Uterus (tissue), 4 donors: ENCODE measurements around the gene NUP62. TPM values are rescaled to one million over a fixed set of nuclear protein-coding genes. Genes with fewer than 3 reads are reported as not detected.

Experiments
- DNase-seq, 2 donors: peaks; one replicate each; pipeline ENCODE4 v3.0.0-alpha.2; 2019 to 2020
- H3K27ac ChIP-seq, 2 donors: fragments of 200-600 bp; sonication (generic); 1 replicate in 1 of 2; 2 replicates in 1 of 2; pipeline ENCODE4 v1.5.1; 2016 to 2018
- H3K27me3 ChIP-seq, 2 donors: fragments of 200-600 bp; sonication (generic); one replicate each; pipeline ENCODE4 v1.5.1; 2018 to 2019; ENCODE audit warnings: control low read depth in 1 of 2
- H3K36me3 ChIP-seq, 2 donors: fragments of 200-600 bp; sonication (generic); one replicate each; pipeline ENCODE4 v1.5.1; 2019; ENCODE audit warnings: control low read depth in 1 of 2
- H3K4me1 ChIP-seq, 2 donors: fragments of 200-600 bp; sonication (generic); one replicate each; pipeline ENCODE4 v1.5.1; 2018 to 2019; ENCODE audit warnings: control low read depth in 1 of 2
- H3K4me3 ChIP-seq, 2 donors: fragments of 200-600 bp; sonication (generic); 1 replicate in 1 of 2; 2 replicates in 1 of 2; pipeline ENCODE4 v1.5.1; 2018 to 2019; ENCODE audit warnings: mild to moderate bottlenecking in 1 of 2
- H3K9me3 ChIP-seq, 2 donors: fragments of 200-600 bp; sonication (generic); one replicate each; pipeline ENCODE4 v1.5.1; 2019; ENCODE audit warnings: control low read depth in 1 of 2
- POLR2A ChIP-seq, 2 donors: fragments of 450-650 bp; IDR thresholded peaks; one replicate each; pipeline ENCODE4 v1.6.1; 2016; ENCODE audit warnings: antibody characterized with exemption in 2 of 2, mild to moderate bottlenecking in 1 of 2, moderate library complexity in 1 of 2
- intact Hi-C: fragments of 100-400 bp; cut with DNase I; formaldehyde crosslinking; loops from one replicate; pipeline ENCODE4 v1.15.1; 2023; ENCODE audit warnings: low total_unique reads
- total RNA-seq, 4 donors: library from RNA; depleted of rRNA in 3 of 4; stranded (reverse); fragments of >200 nt in 3 of 4; gene quantifications; one replicate each; pipeline versions ENCODE4 v1.1.0 to v1.2.4, GENCODE V29; 2014 to 2023
- TF ChIP-seq, protein P1 (sequence below), 4 experiments: fragments of 200-600 bp in 2 of 4; fragments of 450-650 bp in 2 of 4; sonication (generic) in 2 of 4; IDR thresholded peaks; one replicate each; pipeline ENCODE4 v1.5.1; 2016 to 2019; ENCODE audit warnings: antibody characterized with exemption in 4 of 4, mild to moderate bottlenecking in 2 of 4, moderate library complexity in 1 of 4
- donor health status: DM: yes; HTN: yes; CAD: no.

Gene NUP62
- total RNA-seq, 4 donors from 2014 or later = 12.1 to 40.4 (median 24.6) TPM

DNA sequence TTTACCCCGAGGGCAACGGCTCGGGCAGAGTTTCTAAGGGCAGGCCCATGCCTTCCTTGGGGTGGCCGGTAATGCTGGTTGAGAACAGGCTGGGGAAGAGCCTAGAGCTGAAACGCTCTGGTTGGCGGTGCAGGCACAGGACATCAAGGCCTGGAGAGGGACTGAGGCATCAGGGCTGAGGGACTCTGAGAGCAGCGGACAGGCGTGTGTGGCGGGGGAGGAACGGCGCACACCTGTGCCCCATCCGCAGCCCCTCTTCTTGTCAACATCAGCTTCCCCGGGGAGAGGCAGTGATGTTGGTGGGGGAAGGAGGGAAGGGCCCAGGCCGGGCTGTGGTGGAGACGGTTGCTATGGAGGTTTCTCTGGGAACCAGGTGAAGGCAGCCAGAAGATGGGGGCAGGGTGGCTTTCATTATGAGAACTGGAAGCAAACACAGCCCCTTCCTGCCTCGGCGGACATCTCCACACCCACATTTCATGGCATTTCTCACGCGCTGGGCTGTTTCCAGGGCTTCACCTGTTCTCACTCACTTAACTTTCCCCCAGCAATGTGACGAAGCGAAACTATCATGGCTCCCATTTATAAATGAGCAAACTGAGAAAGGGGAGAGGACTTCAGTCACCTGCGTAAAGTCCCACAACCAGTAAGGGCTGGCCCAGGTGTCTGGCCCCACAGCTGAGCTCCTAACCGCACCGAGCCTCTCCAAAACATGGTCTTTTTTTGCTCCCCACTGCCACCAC lies 8.5 kb downstream of the NUP62 start:
- Histone ChIP-seq H3K4me1 (no peaks in the 10 kb centered on the region), H3K9me3 (no peaks in the 10 kb centered on the region), H3K4me3 (no peak overlapping the region), H3K27me3 (no peaks in the 10 kb centered on the region), H3K36me3 (no peaks in the 10 kb centered on the region), H3K27ac (no peak overlapping the region)
- TF ChIP-seq, protein P1, sequence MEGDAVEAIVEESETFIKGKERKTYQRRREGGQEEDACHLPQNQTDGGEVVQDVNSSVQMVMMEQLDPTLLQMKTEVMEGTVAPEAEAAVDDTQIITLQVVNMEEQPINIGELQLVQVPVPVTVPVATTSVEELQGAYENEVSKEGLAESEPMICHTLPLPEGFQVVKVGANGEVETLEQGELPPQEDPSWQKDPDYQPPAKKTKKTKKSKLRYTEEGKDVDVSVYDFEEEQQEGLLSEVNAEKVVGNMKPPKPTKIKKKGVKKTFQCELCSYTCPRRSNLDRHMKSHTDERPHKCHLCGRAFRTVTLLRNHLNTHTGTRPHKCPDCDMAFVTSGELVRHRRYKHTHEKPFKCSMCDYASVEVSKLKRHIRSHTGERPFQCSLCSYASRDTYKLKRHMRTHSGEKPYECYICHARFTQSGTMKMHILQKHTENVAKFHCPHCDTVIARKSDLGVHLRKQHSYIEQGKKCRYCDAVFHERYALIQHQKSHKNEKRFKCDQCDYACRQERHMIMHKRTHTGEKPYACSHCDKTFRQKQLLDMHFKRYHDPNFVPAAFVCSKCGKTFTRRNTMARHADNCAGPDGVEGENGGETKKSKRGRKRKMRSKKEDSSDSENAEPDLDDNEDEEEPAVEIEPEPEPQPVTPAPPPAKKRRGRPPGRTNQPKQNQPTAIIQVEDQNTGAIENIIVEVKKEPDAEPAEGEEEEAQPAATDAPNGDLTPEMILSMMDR (IDR thresholded peaks at IDR 0.05) = no peak
- no peak for TF ChIP-seq POLR2A (IDR thresholded peaks at IDR 0.05)
- intact Hi-C loops = no loop called here
- no peak for DNase-seq

DNA sequence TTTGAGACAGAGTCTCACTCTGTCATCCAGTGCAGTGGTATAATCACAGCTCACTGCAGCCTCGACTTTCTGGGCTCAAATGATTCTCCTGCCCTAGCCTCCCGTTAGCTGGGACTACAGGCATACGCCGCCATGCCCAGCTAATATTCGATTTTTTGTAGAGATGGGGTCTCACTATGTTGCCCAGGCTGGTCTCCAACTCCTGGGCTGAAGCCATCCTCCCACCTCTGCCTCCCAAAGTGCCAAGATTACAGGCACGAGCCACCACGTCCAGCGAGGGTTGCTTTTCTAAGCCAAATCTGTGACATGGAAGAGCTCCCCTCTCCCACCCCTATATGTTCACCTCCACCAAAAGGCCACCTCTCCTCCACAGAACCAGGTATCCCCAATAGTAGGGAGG lies 11.2 kb downstream of the NUP62 start:
- Histone ChIP-seq H3K27me3 (no peaks in the 10 kb centered on the region), H3K4me3 (no peak overlapping the region), H3K36me3 (no peaks in the 10 kb centered on the region), H3K4me1 (peaks cover 0 to 3% of the 10 kb centered on the region in 2 donors), H3K27ac (no peak overlapping the region), H3K9me3 (no peaks in the 10 kb centered on the region)
- TF ChIP-seq, protein P1 (IDR thresholded peaks at IDR 0.05) = no peak
- no peak for TF ChIP-seq POLR2A (IDR thresholded peaks at IDR 0.05)
- DNase-seq = no peak
- intact Hi-C loops = no loop called here

DNA sequence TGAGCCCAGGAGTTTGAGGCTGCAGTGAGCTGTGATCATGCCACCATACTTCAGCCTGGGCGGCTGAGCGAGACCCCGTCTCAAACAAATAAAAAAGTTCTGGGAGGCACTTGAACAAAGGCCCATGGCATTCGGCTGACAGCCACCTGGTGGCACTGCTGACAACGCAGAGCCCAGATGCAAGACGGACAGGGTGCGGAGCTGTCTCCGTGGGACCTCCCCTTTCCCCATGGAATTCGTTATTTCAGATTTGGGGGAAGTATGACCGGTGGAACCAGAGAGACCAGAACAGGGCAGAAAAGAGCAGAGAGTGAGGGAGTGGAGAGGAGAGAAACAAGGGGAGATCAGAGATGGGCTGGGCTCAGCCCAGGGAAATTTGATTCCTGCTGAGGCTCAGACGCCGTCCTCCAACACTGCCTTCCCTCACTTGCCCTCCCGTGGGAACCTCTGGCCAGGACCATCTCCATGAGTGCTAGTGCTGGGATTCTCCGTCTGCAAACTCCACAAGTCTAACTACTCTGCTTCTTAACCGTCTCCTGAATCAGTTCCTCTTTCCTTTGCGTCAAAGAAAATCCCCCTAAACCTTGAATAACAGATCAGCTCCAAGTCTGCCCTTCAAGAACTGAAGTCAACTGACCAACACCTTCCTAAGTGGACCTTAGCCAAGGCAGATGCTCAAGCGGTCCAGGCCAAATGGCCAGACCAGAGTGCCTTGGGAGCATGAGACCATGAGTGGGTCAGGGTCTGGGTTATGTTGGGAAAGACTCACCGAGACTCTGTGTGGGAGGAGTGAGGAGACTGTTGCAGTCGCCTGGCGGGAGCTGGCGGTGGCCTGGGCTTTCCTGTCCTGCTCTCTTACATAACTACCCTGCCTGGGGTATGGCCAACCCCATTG lies 12.2 kb downstream of the NUP62 start:
- no peaks in the 10 kb centered on the region for H3K36me3 ChIP-seq

DNA sequence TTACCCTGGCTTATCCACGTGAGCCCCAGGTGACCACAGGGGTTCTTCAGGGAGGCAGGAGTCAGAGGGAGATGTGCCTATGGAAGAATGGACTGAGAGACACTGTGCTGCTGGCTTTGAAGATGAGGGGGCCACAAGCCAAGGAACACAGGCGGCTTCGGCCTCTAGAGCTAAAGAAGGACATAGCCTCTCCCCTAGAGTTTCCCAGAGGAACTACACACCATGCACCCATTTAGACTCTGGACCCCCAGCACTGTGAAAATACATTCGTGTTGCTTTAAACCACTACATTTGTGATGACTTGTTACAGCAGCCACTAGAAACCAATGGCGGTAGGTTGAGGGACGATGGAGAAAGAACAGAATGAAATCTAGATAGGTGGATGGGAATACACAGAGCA lies 14.0 kb downstream of the NUP62 start:
- Histone ChIP-seq H3K9me3 (no peaks in the 10 kb centered on the region), H3K36me3 (no peaks in the 10 kb centered on the region), H3K4me3 (no peak overlapping the region), H3K27me3 (no peaks in the 10 kb centered on the region), H3K27ac (no peak overlapping the region), H3K4me1 (peaks cover 4 to 7% of the 10 kb centered on the region in 2 donors)
- intact Hi-C loops = no loop called here
- DNase-seq = no peak
- TF ChIP-seq POLR2A (IDR thresholded peaks at IDR 0.05) = no peak
- TF ChIP-seq, protein P1 (IDR thresholded peaks at IDR 0.05) = no peak

More for the DNA sequence above, 12.2 kb downstream of the NUP62 start:
- no peaks in the 10 kb centered on the region for H3K9me3 ChIP-seq
- peaks cover 0 to 7% of the 10 kb centered on the region in 2 donors for H3K4me1 ChIP-seq
- TF ChIP-seq, protein P1 (IDR thresholded peaks at IDR 0.05) = no peak
- TF ChIP-seq POLR2A (IDR thresholded peaks at IDR 0.05) = no peak
- intact Hi-C loops = no loop called here
- DNase-seq = no peak
- no peak overlapping the region for H3K4me3 ChIP-seq
- no peak overlapping the region for H3K27ac ChIP-seq
- H3K27me3 ChIP-seq = no peaks in the 10 kb centered on the region

DNA sequence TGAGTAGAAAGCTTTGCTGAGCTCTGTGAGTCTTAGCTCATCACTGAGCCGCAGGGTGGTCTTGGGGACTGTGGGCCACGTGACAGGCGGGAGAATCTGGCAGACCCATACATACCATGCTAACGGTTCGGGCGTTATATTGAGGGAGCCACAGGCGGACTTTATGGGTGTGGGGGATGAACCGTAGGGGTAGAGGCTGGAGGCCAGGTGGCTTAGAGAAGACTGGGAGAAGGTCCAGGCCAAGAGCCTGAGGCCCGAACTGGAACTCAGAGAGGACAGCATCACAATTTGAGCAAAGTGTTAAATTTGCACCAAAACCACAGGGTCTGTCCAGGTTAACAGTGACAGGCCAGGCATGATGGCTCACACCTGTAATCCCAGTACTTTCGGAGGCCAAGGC lies 15.6 kb downstream of the NUP62 start:
- no peaks in the 10 kb centered on the region for H3K9me3 ChIP-seq
- H3K4me1 ChIP-seq = peaks cover 4 to 7% of the 10 kb centered on the region in 2 donors
- H3K27ac ChIP-seq = no peak overlapping the region
- intact Hi-C loops = no loop called here
- H3K36me3 ChIP-seq = no peaks in the 10 kb centered on the region
- no peaks in the 10 kb centered on the region for H3K27me3 ChIP-seq
- no peak overlapping the region for H3K4me3 ChIP-seq
- TF ChIP-seq, protein P1 (IDR thresholded peaks at IDR 0.05) = no peak
- no peak for TF ChIP-seq POLR2A (IDR thresholded peaks at IDR 0.05)
- DNase-seq = no peak
